HTR-8/SVneo (cell line): ENCODE measurements around the gene SLX9.

ENCODE experiments used
- DNase-seq: peaks from one replicate; pipeline ENCODE4 v3.0.0; 2011; ENCODE audit warnings: low spot score, mixed read lengths; ENCODE audit not compliant: insufficient read length
- FAIRE-seq: peaks from 2 replicates; lab custom pipeline; 2011; peaks lifted over from hg19 to GRCh38; lab: Jason Lieb, UNC

SLX9 gene

GRCh38 chr21:44996983-44997936, 57.4 kb downstream of the SLX9 start:
- no peak for DNase-seq
- FAIRE-seq = no peak

GRCh38 chr21:44998086-44998620, 58.3 kb downstream of the SLX9 start:
- DNase-seq (no peak), FAIRE-seq (no peak)

GRCh38 chr21:44998621-44999427, 59.0 kb downstream of the SLX9 start:
- no peak for FAIRE-seq
- DNase-seq = no peak

- DNase-seq = no peak
- no peak for FAIRE-seq
These were observed 59.7 kb downstream of the SLX9 start for GRCh38 chr21:44999428-44999971.

- DNase-seq (no peak), FAIRE-seq (no peak)
These were observed 60.3 kb downstream of the SLX9 start for GRCh38 chr21:44999972-45000636.

GRCh38 chr21:45000637-45001133, 60.9 kb downstream of the SLX9 start:
- FAIRE-seq = no peak

GRCh38 chr21:45001134-45002095, 61.6 kb downstream of the SLX9 start:
- DNase-seq (peak; percentile 45), FAIRE-seq (peak; percentile 74)

More at GRCh38 chr21:45000637-45001133, 60.9 kb downstream of the SLX9 start:
- no peak for DNase-seq

- FAIRE-seq = no peak
- DNase-seq = no peak
These were observed 62.8 kb downstream of the SLX9 start for GRCh38 chr21:45002381-45003204.

GRCh38 chr21:45003331-45004058, 63.7 kb downstream of the SLX9 start:
- FAIRE-seq (no peak), DNase-seq (no peak)

GRCh38 chr21:45004059-45004422, 64.2 kb downstream of the SLX9 start:
- no peak for FAIRE-seq
- no peak for DNase-seq

- no peak for DNase-seq
- FAIRE-seq = no peak
These were observed 64.8 kb downstream of the SLX9 start for GRCh38 chr21:45004481-45005247.

GRCh38 chr21:45006536-45007095, 66.8 kb downstream of the SLX9 start:
- FAIRE-seq (no peak), DNase-seq (no peak)

- DNase-seq = no peak
- FAIRE-seq = no peak
These were observed 69.8 kb downstream of the SLX9 start for GRCh38 chr21:45009616-45010015.

- DNase-seq = no peak
- FAIRE-seq = no peak
These were observed 70.3 kb downstream of the SLX9 start for GRCh38 chr21:45010096-45010495.

GRCh38 chr21:45010860-45011259, 71.0 kb downstream of the SLX9 start:
- no peak for DNase-seq
- no peak for FAIRE-seq

- FAIRE-seq (no peak), DNase-seq (no peak)
These were observed 71.6 kb downstream of the SLX9 start for GRCh38 chr21:45011426-45011825.
